Activated CD8-positive, alpha-beta memory T cell treated with anti-CD3 and anti-CD28 coated beads, Interleukin-2, amount 50 U/mL, for 4 hours (primary cell): ENCODE measurements around the gene SLC22A4.

Experiments
- DNase-seq: peaks from one replicate; pipeline ENCODE4 v3.0.0-alpha.2; 2020

The SLC22A4 gene

DNA sequence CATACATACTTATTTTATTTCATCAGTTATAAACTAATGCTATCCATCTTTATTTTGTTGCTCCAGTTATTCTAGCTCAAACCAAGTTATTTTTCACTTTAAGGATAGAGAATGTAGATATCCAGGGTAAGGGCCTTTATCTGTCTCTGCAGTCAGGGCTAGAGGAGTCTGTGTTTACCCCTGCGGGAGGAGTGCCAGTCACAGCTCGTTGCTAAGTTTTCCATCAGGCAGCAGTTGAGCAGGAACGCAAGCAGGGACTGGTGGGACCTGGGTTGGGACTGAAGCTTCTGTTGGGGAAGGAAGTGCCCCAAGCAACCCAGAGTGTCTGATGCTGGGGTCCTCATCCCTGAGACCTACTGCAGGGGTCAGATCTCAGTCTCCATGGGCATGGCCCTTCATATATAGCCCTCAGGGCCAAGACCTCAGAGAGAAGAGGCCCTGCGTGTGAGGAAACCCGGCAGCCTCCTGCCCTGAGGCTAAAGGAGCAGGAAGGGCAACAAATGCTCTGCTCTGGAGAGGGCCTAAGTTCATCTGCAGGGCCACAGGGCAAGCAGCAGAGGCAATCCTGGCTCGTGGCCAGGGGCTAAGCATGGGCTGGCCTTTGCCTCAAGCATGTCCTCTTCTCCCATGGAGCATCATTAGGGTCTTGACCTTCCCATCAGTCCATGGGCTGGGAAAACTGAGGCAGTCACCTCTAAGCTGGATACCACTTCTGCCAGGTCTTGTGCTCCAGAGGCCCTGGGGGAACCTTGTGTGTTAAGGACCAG lies 6.6 kb downstream of the SLC22A4 start:
- no peak for DNase-seq

DNA sequence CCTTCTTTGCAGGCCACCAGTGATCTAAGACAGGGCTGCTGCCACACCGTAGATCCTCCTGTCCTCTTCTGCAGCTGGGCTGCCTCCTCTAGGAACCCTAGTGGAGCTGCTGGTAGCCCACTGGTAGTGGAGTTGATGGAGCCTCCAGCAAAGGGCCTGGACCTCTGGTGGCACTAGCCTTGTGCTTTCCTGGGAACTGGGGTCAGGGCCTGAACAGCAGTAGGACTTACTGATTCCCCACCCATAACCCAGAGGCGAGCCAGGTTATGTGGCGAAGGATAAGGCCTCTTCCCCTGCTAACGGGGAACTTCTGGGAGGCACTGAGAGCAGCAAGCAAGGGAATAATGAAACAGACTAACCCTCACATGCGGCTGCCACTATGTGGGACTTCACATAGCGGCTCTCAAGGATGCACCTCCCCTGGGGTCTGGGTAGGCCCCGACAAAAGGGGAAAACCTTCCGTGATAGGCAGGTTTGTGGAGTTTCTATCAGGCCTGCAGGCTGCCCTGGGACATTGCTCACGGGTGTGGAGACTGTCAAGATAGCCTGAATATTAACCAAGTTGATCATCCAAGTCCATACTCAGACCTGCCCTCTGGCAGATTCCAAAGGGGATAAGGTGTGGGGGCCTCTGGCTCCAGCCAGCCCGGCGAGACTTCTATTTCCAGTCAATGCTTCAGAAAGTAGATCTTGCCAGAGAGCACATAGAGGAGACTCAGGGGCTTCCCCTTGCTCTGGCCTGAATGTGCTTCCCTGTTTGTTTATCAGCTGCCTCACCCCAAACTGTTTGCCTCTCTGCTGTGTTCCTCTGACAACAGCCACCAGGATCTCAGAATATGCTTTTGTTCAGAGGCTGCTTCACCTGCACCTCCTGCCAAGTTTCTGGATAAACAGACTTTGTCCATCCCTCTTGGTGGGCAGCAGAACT lies 7.4 kb downstream of the SLC22A4 start:
- no peak for DNase-seq

DNA sequence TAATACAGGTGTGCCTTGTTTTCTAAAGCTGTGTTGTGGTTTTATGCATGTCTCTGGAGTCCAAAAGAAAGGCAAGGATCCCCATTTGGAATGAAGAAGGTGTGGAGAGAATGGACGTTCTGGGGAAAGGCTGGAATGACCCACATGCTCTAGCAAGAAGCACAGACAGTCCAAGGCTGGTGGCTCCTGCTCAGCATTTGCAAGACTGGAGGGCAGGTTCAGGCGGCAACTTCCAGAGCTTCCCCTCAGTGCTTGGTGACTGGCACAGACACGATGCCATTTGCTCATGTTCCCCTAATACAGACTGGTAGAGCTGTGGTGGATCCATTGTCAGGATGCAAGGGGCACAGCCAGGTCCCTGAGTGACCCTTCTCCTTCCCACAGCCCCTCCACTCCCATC lies 8.2 kb downstream of the SLC22A4 start:
- no peak for DNase-seq

DNA sequence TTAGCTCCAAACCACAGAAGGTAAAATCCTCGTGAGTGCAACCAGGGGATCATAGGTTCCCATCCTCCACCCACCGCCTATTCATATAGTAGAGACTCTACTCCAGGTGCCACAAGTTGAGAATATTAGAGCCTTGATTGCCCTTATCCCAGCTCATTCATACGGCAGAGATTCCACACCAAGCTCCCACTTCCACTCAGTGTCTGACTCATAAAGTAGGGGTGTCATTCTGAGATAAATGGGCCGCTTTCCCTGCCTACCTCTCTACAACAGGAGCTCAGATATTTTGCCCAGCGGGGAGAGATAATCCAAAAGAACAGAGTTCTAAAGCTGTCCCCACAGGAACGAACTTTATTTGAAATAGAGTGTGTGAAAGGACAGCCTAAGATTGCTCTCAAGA lies 9.4 kb downstream of the SLC22A4 start:
- no peak for DNase-seq

DNA sequence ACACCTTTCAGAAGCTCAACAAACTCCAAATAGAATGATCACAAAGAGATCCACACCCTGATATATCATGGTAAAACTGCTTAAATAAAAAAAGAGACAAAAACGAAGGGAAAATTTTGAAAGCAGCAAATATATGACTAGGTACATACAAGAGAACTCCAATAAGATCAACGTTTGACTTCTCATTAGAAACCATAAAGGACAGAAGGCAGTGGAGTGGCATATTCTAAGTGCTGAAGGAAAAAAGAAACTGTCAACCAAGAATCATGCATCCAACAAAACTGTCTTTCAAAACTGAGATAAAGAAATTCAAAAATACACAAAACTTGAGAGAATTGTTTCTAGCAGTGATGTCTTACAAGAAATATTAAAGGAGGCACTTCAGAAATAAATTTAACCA lies 11.2 kb downstream of the SLC22A4 start:
- DNase-seq, result no peak

DNA sequence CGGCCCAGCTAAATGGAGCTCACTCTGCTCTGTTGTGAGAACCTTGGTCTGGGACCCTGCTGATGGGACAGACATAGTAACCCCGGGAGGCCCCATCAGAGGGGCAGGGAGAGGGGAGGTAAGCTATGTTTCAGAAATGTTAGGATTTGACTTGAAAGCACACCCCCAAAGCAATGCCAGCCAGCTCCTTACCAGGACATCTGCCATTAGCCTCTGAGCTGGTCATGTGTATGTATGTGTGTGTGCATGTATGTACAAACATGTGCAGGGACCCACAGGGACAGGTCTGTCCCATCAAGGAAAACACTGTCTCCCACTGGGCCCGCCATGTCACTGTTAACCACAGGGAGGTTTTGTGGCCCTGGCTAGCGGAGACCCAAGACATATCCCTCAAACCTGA lies 14.5 kb downstream of the SLC22A4 start:
- no peak for DNase-seq

DNA sequence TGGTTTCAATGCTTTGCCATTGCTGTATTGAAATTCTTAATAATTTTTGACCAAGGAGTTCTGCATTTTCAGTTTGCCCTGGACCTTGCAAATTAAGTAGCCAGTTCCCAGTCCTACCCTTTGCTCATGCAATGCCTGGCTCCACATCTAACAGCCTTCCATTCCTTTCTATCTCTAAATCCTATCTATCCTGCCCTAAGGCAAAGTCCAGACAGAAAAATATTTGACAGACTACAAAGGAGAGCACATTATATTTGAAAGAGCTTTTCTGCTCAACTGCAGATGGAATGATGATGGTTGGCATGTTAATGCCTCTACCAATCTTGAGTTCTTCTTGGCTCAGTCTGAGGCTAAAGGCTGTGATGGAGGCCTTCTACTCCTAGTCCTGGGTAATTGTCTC lies 15.5 kb downstream of the SLC22A4 start:
- no peak for DNase-seq

DNA sequence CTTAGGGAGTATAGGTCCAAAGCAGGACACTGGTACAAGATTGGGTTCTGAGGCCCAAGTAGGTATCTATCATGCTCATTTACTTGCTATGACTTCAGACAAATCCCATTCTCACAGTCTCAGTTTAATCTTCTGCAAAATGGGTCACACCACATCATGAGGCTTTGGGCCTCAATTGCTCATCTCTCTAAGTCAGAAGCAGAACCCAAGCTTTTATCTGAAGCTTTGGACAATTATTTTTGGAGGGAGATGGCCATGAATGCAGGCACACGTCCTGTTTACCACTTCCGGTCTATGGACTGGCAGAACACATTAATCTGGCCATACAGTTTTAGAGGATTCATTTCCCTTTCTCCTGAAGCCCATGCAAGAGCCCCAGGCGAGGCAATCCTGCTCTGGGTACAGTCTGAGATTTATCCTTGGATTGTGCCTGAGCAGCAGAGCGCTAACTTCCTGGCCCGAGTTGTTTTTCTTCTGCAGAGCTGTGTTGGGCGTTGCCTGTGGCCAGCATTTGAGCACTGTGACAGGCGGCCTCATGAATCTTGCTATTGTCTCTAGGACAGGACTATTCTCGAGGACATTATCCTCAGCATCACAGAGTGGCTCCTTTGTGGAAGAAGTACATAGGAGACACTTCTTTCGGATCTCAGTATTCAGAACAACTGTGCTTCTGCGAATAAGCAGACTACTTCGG lies 16.1 kb downstream of the SLC22A4 start:
- no peak for DNase-seq

DNA sequence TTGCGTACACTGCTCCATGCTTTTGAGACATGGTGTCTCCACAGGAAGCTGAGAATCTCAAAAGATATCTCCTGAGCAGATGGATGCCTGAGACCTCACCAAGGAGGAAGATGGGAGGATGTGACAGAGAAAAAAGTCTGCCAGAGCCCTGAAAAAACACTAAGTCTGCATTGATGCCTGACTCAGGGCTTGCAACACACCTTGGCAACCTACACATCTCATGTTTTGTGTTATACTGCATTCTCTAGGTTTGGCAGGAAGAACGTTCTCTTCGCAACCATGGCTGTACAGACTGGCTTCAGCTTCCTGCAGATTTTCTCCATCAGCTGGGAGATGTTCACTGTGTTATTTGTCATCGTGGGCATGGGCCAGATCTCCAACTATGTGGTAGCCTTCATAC lies 19.2 kb downstream of the SLC22A4 start:
- no peak for DNase-seq

DNA sequence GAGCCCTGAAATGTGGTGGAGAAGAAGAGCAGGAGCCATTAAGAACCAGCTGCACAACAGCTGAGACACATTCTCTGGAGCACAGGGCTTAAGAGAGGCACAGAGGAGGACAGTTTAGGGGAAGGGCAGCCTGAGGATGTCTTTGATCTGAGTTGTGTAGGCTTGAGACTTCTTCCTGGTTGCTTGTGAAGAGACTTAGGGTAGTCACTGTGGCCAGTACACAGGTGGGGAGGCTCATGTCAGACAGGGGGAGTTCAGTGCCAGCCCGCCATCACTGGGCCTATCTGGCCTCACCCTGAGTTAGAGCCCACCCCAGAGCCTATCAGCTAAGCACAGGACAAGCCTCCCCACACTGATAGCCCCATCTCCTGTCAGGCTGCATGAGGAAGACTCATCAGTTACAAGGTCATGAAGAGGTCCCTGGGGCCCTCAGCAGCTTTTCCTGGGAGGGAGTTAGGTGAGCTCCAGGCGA lies 19.8 kb downstream of the SLC22A4 start:
- no peak for DNase-seq

DNA sequence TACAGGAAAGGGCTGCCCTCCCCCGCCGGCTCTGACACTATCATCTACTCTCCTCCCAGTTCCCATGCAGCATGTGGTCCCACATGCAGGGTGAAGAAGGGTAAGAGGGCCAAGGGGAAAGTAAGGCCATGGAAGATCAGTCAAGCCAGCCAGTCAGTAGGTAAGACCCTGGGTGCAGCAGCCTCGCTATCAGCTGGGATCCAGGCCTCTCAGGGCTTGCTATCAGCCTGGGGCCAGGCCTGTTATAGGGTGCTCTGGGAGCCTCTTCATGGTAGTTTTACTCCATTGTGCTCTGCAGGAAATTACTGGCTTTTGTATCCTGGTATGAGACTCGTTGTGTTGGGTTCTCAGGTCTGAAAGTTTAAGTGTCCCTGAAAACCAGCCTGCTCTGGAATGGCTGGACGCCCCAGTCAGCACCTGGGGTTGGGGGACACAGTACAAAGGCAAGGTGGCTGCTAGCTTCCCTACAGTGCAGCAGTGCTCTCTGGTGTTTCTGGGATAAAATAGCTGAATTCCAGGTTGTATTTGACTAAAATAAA lies 21.4 kb downstream of the SLC22A4 start:
- DNase-seq, result no peak

DNA sequence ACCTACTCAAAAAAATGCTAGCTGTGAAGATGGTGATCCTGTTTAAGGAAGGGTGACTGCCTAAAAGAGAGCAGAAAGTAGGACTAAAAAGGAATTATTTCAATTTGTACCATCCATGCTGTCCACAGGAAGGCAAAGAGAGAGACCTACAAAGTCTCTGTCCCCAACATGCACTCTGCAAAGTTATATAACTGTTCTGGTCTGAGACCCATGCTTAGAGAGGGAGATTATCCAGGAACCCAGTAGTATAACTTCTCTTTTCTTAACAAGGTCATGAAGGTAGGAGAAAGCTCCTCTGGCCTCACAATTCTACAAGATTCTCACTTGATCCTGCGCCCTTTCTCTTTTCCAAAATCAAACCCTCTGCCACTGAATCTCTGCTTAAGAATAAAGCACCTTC lies 25.8 kb downstream of the SLC22A4 start:
- DNase-seq, result no peak

DNA sequence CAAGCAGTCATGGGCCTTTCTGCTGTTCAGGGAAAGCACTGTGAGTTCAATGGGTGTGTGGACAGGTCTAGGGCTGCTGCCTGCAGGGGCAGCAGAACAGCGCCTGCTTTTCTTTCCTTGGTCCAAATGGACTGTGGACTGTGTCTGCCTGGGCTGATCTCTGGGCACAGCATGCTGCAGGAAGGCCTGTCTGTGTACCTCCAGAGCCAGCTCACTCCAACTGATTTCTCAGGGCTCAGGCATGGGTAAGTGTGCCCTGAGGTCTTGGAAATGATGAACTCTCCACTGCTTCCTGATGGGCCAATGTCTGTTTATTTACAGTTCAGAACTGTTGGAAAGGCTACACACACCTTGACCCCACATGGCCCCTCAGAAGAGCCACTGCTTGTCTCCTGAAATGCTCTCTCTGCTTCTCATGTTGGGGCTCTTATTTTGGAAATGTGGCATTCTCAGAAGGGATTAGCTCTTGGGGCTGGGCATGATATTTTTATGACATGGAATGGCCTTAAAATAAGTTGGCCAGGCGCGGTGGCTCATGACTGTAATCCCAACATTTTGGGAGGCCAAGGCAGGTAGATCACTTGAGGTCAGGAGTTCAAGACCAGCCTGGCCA lies 27.0 kb downstream of the SLC22A4 start:
- DNase-seq, result no peak

DNA sequence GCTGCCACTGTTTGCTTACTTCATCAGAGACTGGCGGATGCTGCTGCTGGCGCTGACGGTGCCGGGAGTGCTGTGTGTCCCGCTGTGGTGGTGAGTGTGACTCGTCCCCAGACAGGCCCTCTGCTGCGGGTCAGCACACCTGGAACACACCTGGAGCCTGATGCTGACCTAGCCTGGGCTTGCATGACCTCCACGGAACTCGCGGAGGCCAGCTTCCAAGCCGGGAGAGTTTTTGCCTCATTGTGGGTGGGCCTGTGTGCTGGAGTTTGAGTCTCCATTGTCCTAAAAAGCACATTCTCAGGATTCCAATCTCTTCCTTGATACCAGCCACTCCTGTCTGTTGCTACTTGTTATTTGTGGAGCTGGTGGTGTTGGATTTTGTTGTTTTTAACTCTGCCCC lies 28.1 kb downstream of the SLC22A4 start:
- DNase-seq, result no peak

DNA sequence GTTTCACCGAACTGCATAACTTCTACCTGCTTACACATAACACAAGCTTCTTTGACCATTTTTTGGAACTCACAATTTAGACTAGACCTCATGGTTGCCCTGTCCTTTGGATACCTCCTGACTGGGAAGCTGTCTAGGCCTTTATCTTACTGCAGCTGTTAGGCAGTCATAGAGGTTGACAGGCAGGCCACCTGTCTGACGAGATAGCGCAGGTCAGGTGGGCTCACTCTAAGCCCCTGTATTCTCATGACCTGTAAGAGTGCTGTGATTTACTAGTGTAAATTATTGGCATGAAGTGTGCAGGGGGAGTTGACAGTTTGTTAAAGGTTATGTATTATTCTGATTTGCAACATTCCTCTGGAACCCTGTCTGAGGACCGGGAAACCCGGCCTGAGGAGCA lies 29.0 kb downstream of the SLC22A4 start:
- no peak for DNase-seq

DNA sequence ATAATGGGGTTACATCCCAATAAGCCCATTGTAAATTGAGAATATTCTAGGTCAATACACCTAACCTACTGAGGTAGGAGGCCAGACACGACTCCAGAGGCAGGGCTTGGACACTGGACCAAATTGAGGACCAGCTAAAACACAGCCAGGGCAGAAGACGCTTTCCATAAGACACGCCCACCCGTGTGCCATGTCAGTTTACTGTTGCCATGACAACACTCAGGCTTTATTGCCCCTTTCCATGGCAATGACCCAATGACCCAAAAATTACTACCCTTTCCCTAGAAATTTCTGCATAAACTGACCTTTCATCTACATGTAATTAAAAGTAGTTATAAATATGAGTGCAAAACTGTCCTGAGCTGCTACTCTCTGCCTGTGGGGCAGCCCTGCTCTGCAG lies 31.5 kb downstream of the SLC22A4 start:
- no peak for DNase-seq

DNA sequence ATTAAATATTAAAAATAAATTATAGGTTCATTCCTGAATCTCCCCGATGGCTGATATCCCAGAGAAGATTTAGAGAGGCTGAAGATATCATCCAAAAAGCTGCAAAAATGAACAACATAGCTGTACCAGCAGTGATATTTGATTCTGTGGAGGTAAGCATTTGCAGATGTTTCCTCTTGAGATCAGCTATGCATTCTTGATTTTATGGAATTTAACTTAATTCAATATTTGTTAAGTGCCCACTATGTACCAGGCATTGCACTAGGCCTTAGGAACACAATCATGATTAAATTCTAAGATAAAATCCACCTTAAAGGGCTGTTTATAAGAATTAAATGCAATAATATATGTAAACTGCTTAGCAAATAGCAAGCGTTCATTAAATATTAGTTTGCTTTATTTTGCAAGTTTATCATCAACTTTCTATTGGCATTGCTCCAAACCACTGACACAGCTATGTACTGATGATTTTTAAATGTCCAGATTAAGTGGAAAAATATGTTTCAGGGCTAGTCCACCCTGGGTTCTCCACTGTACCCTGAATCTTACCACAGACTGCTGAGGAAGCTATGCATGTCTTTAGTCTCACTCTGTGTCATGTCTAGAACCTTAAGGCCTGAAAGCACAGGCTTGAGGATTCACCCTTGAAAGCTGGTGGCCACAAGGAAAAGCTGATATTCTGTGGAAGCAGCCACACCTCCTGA lies 33.2 kb downstream of the SLC22A4 start:
- DNase-seq, result no peak

DNA sequence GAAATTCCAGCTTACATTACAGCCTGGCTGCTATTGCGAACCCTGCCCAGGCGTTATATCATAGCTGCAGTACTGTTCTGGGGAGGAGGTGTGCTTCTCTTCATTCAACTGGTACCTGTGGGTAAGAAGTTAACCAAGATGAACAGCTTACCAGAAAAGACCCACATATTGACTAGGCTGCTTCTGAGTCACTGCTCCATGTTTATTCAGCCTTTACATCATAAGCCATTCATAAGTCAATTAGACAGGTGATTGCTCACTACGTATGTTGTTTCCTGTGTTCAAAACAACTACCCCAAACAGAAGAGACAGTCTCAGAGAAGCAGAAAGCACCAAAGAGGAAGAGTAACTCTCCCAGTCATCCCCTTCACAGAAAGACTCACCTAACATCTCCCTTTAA lies 40.6 kb downstream of the SLC22A4 start:
- no peak for DNase-seq

DNA sequence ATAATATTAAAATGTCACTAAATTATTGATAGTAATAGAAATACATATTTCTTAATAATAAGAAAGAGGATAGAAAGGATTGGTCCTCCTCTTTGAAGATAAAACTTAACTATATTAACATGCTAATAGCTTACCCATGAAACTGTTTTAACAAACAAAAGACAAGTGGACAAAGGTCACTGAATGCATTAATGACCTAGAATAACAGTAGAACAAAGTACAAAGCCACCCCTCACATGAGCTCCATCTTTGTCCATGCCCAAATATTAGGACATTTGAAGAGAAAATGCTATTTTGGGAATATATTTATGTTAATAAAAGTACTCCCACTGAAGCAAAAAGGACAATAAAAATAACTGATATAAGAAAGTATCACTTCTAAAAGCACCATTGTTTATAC lies 41.2 kb downstream of the SLC22A4 start:
- no peak for DNase-seq

DNA sequence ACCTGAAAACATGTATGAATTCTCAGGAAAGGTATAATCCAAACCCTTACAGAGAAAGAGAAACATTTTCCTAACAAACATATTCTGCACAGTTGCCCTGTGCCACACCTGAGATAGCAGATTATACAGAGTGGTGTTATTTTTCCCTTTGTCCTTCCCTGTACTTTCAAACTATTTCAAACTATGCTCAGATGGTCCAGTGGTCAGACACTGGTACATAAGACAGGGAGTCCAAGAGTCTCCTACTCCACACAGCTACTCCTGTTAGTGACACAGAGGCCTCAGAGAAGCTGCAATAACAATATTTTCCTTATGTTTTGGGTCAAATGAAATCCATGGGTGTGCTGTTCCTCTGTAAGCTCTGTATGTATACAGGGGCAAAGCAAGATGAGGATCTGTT lies 45.3 kb downstream of the SLC22A4 start:
- DNase-seq, result no peak

DNA sequence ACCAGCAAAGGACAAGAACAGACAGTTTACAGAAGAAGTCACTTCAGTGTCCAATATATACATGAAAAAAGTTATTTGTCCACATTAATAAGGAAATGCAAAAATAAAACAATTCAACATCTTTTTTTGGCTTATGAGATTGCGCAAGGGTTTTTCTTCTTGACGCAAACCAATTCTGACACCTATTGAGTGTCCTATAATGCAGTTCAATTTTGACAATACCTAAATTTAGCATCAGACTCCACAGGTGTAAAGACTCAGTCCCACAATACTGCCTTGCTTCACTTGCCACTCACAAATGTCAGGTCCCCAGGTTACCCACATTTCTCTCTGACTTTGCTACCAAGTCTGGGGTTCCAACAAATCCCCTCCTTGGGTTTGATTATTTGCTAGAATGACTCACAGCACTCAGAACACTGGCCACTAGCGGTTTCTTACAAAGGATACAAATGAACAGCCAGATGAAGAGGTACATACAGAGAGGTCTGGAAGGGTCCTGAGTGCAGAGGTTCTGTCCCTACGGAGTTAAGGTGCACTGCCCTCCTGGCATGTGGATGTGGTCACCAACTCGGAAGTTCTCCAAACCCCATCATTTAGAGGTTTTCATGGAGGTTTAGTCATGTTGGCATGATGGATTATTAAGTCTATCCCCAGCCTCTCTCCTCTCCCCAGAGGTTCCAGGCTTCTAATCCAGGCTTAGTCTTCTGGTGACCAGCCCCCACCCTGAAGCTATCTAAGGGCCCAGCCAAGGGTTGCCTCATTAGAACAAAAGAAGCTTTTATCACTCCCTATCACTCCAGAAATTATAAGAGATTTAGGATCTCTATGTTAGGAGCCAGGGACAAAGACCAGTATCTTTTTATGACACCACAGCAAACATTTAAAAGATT lies 48.3 kb downstream of the SLC22A4 start:
- no peak for DNase-seq
